CD1c-positive myeloid dendritic cell (primary cell): ENCODE measurements around the gene GOLGA3.
A peak's percentile ranks its signal among the peaks of the same experiment; 100 is the strongest.
"Not testable (repeated sequence)": the region's sequence is repeated elsewhere in the genome, so short reads cannot be mapped to it uniquely, and the experiment has no call there.

ENCODE experiments used
- DNase-seq: peaks from one replicate; pipeline ENCODE4 v3.0.0-alpha.2; 2016; ENCODE audit errors: extremely low spot score

GOLGA3 gene

GRCh38 chr12:132779781-132780353, 48.8 kb downstream of the GOLGA3 start:
- DNase-seq = no peak

GRCh38 chr12:132777614-132778013, 51.1 kb downstream of the GOLGA3 start:
- no peak for DNase-seq

- no peak for DNase-seq
Observed at GRCh38 chr12:132776816-132777568, 51.7 kb downstream of the GOLGA3 start.

GRCh38 chr12:132776230-132776625, 52.4 kb downstream of the GOLGA3 start:
- DNase-seq = not testable (repeated sequence)

- no peak for DNase-seq
Observed at GRCh38 chr12:132775502-132776229, 53.0 kb downstream of the GOLGA3 start.

GRCh38 chr12:132774646-132775275, 53.9 kb downstream of the GOLGA3 start:
- DNase-seq = no peak

- no peak for DNase-seq
Observed at GRCh38 chr12:132774159-132774558, 54.5 kb downstream of the GOLGA3 start.

- no peak for DNase-seq
Observed at GRCh38 chr12:132773077-132773955, 55.4 kb downstream of the GOLGA3 start.

- peak; percentile 75 for DNase-seq
Observed at GRCh38 chr12:132772606-132773005, 56.1 kb downstream of the GOLGA3 start.

- DNase-seq = no peak
Observed at GRCh38 chr12:132771126-132771838, 57.4 kb downstream of the GOLGA3 start.

- peak; percentile 67 for DNase-seq
Observed at GRCh38 chr12:132766380-132767085, 62.1 kb downstream of the GOLGA3 start.

GRCh38 chr12:132765361-132765760, 63.3 kb downstream of the GOLGA3 start:
- no peak for DNase-seq

- DNase-seq = no peak
Observed at GRCh38 chr12:132764231-132764630, 64.4 kb downstream of the GOLGA3 start.

- DNase-seq = peak; percentile 96
Observed at GRCh38 chr12:132761921-132762583, 66.6 kb downstream of the GOLGA3 start.

GRCh38 chr12:132761032-132761920, 67.4 kb downstream of the GOLGA3 start, which contains the start of gene ANKLE2:
Gene ANKLE2, minus strand, starts transcription at chr12:132761832. Its CDS starts 34 bp downstream, at chr12:132761798.
- peak; percentile 68 for DNase-seq

- DNase-seq = no peak
Observed at GRCh38 chr12:132759359-132759758, 69.3 kb downstream of the GOLGA3 start.

- DNase-seq = not testable (repeated sequence)
Observed at GRCh38 chr12:132758825-132759224, 69.8 kb downstream of the GOLGA3 start.
